Ovary (tissue), 3 donors: Measurements from ENCODE around the gene NAB1.

Source experiments
- POLR2A ChIP-seq: fragments of 450-650 bp; IDR thresholded peaks from one replicate; pipeline ENCODE4 v1.6.1; 2017; ENCODE audit warnings: antibody characterized with exemption, mild to moderate bottlenecking, moderate library complexity
- TF ChIP-seq, protein P1 (sequence below), 3 donors: fragments of 450-650 bp in 2 of 3; fragments of 200-600 bp in 1 of 3; IDR thresholded peaks; one replicate each; pipeline versions ENCODE4 v1.5.1 to v1.8.0; 2016 to 2022; ENCODE audit warnings: antibody characterized with exemption in 3 of 3, mild to moderate bottlenecking in 1 of 3
- donor health status: DM: no; HTN: no; CAD: no.

DNA sequence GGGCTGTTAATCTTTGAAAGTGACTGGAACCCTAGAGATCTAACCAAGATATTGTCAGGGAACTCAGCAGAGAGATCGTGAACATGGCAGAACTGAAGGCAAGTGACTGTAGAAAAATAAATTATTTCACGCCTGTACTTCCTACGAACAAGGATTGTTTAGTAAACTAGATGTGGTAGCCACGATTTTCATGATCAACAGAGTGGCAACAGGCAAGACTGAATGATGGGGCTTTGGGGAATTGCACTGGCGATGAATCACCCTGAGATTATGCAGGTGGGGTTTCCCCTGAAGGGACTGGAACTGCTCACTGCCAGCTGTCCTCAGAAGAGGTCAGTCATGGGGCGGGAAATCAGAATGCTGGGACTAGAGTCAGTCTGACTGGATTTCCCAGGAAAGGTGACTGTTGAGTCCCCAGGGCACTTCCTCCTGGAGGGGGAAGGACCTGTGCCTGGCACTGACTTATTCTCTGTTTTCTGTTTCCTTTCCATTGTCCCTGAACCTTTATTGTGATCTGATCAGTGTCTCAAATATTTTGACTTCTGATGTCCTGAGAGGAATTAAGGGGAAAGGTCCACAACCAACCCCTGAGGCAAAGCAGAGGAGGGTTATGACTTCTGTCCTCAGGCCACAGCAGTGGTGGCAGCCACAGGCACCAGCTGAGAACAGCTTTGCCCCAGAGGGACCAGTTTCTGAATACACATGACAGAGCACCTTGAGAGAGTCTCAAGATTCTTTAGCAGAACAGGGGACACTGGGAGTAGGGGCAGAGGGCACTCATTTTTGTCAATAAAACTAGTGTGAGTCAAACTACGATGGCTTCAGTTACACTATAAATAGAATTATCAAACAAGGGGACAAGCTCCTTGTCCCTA is 70.0 kb downstream of the NAB1 start:
- TF ChIP-seq, protein P1, sequence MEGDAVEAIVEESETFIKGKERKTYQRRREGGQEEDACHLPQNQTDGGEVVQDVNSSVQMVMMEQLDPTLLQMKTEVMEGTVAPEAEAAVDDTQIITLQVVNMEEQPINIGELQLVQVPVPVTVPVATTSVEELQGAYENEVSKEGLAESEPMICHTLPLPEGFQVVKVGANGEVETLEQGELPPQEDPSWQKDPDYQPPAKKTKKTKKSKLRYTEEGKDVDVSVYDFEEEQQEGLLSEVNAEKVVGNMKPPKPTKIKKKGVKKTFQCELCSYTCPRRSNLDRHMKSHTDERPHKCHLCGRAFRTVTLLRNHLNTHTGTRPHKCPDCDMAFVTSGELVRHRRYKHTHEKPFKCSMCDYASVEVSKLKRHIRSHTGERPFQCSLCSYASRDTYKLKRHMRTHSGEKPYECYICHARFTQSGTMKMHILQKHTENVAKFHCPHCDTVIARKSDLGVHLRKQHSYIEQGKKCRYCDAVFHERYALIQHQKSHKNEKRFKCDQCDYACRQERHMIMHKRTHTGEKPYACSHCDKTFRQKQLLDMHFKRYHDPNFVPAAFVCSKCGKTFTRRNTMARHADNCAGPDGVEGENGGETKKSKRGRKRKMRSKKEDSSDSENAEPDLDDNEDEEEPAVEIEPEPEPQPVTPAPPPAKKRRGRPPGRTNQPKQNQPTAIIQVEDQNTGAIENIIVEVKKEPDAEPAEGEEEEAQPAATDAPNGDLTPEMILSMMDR (IDR thresholded peaks at IDR 0.05): no peak
- no peak for TF ChIP-seq POLR2A
